ENCODE results near the gene CAPN2. TPM values are rescaled to one million over a fixed set of nuclear protein-coding genes. Genes with fewer than 3 reads are reported as not detected.

CAPN2 gene
- total and polyA plus RNA-seq, 9 donors = 70.6 to 267 (median 171) TPM

GRCh38 chr1:223820515-223820858, 108.1 kb downstream of the CAPN2 start:
- intact Hi-C loops (cut with DNase I) = no loop called here
- TF ChIP-seq CTCF (IDR thresholded peaks at IDR 0.05) = no peak
- TF ChIP-seq EP300 (IDR thresholded peaks at IDR 0.05) = no peak
- TF ChIP-seq POLR2A (IDR thresholded peaks at IDR 0.05) = no peak
- Histone ChIP-seq H3K4me3 (no peak overlapping the region), H3K27ac (no peak overlapping the region), H3K36me3 (no peaks in the 10 kb centered on the region), H3K9me3 (no peaks in the 10 kb centered on the region), H3K4me1 (ENCODE audit: insufficient read depth) (peaks cover 4% of the 10 kb centered on the region), H3K27me3 (no peaks in the 10 kb centered on the region)
- WGBS, 3 donors = 86 to 94% (median 89%) methylated on average over 2 of the region's 2 CpGs
- no peak for DNase-seq

DNA sequence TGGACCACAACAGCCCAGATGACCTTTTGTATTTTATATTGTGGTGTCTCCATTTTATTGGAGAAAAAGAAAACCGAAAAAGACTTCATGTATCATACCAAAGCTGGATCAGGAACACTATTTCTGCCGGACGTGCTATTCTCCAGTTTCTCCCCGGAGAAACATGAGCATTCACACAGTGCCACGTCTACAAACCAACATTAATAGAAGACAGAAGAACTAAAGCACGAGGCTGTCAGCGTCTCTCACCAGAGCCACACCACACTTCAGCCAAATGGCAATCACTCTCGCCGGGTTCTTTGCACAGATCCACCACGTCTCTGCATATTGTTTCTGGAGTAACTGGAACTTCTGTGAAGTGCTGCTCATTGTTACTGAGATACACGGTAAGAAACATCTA, 108.6 kb downstream of the CAPN2 start:
- Histone ChIP-seq H3K27me3 (no peaks in the 10 kb centered on the region), H3K4me1 (ENCODE audit: insufficient read depth) (peaks cover 4% of the 10 kb centered on the region), H3K36me3 (no peaks in the 10 kb centered on the region), H3K4me3 (no peak overlapping the region), H3K27ac (no peak overlapping the region), H3K9me3 (no peaks in the 10 kb centered on the region)
- DNase-seq = no peak
- WGBS, 3 donors = 88 to 91% (median 90%) methylated on average over 11 of the region's 11 CpGs
- intact Hi-C loops (cut with DNase I) = no loop called here
- TF ChIP-seq CTCF (IDR thresholded peaks at IDR 0.05) = no peak
- no peak for TF ChIP-seq POLR2A (IDR thresholded peaks at IDR 0.05)
- no peak for TF ChIP-seq EP300 (IDR thresholded peaks at IDR 0.05)

- no peak overlapping the region for H3K4me3 ChIP-seq
- DNase-seq = no peak
- TF ChIP-seq EP300 (IDR thresholded peaks at IDR 0.05) (no peak), CTCF (IDR thresholded peaks at IDR 0.05) (no peak), POLR2A (IDR thresholded peaks at IDR 0.05) (no peak)
- 95 to 96% (median 95%) methylated on average over 9 of the region's 9 CpGs for whole genome bisulfite sequencing, 3 donors
- no peak overlapping the region for H3K27ac ChIP-seq
- intact Hi-C loops (cut with DNase I) = no loop called here
- peaks cover 4% of the 10 kb centered on the region for H3K4me1 ChIP-seq (ENCODE audit: insufficient read depth)
- no peaks in the 10 kb centered on the region for H3K9me3 ChIP-seq
- no peaks in the 10 kb centered on the region for H3K27me3 ChIP-seq
- no peaks in the 10 kb centered on the region for H3K36me3 ChIP-seq
These were observed 111.9 kb downstream of the CAPN2 start for GRCh38 chr1:223824287-223824686.

DNA sequence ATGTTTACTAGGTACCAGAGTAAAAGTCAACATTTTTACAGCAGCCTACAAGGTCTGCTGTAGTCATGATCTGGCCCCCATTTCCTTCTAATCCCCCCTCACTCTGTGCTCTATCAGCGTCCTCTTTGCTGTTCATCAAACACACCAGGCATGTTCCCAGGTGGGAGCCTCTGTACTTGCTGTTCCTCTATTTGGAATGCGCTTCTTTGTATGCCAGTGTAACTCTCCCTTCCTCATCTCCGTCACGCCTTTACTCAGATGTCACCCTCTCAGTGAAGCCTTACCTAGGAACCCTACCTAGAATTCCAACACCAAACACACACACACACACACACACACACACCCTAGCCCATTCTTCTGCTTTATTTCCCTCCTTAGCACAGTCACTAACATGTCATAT, 112.4 kb downstream of the CAPN2 start:
- 93 to 97% (median 94%) methylated on average over 4 of the region's 4 CpGs for WGBS, 3 donors
- H3K36me3 ChIP-seq = no peaks in the 10 kb centered on the region

More for the DNA sequence above, 112.4 kb downstream of the CAPN2 start:
- peaks cover 4% of the 10 kb centered on the region for H3K4me1 ChIP-seq (ENCODE audit: insufficient read depth)
- no peaks in the 10 kb centered on the region for H3K9me3 ChIP-seq
- DNase-seq = no peak
- intact Hi-C loops (cut with DNase I) = no loop called here
- TF ChIP-seq EP300 (IDR thresholded peaks at IDR 0.05) = no peak
- no peak for TF ChIP-seq POLR2A (IDR thresholded peaks at IDR 0.05)
- no peak for TF ChIP-seq CTCF (IDR thresholded peaks at IDR 0.05)
- no peak overlapping the region for H3K4me3 ChIP-seq
- H3K27me3 ChIP-seq = no peaks in the 10 kb centered on the region
- H3K27ac ChIP-seq = no peak overlapping the region

Small RNAs within 50 kb of the gene (small RNA-seq; reads per million reads assigned to genes)
- gene RNU6-1248P = not detected

Other genes starting within 250 kb of the CAPN2 start
- gene CAPN8, start 46.8 kb upstream of the CAPN2 start, total RNA-seq = 1 to 10 TPM in 3 of 7 donors, under 1 TPM in 2, not detected in 2; 0.43 to 4.4 (median 1.4) TPM
- gene CAPN8, start 46.8 kb upstream of the CAPN2 start, polyA plus RNA-seq = under 1 TPM; 0.10 to 0.32 TPM
- 10 to 100 TPM; 29.3 to 43.6 (median 39.3) TPM for gene TP53BP2, start 133.4 kb downstream of the CAPN2 start, total RNA-seq
- 10 to 100 TPM; 12.4 to 26.9 TPM for gene TP53BP2, start 133.4 kb downstream of the CAPN2 start, polyA plus RNA-seq